HG03066 (cell line): ENCODE measurements around the gene PLCG2.
"Not testable (repeated sequence)": the region's sequence is repeated elsewhere in the genome, so short reads cannot be mapped to it uniquely, and the experiment has no call there.

Source experiments
- ATAC-seq: cut with Tn5 transposase; IDR thresholded peaks from one replicate; pipeline ENCODE4 v1.9.1; 2021; ENCODE audit warnings: low read depth; ENCODE audit not compliant: unreplicated experiment

The PLCG2 gene

DNA sequence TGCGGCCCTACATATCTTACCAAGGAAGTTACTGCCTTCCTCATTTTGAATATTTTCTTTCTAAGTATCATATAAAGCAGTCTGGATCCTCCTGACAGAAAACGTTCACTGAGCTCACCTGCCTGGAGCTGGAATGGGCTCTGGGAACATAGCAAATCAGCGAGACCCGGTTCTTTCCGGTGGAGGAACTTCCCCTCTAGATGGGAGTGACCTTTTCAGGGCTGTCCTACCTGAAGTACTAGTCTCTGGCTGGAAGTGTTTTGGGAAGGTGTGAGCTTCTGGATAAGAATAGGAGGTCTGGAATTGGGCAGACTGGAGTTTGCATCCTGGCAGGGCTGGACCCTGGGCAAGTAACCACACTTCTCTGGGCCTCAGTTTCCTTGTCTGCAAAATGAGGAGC lies 152.8 kb downstream of the PLCG2 start:
- ATAC-seq: no peak

DNA sequence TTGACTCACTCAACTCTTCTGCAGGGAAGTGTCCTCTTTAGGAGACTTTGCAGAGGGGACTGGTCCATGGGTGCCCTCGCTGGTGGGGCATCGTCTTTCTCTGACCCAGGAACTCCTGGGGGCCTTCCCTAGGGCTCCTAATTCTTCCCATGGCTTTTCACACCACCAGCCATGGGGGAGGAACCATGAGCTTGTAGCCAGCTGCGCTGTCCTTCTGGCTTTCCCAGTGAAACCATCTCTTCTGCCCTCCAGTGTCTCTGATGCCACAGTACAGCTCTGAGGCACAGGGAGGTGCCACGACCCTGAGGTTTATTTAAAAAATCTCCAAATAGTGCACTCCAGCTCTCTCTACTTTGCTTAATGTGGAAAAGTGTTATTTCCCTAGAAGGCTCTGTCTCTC lies 153.6 kb downstream of the PLCG2 start:
- no peak for ATAC-seq

DNA sequence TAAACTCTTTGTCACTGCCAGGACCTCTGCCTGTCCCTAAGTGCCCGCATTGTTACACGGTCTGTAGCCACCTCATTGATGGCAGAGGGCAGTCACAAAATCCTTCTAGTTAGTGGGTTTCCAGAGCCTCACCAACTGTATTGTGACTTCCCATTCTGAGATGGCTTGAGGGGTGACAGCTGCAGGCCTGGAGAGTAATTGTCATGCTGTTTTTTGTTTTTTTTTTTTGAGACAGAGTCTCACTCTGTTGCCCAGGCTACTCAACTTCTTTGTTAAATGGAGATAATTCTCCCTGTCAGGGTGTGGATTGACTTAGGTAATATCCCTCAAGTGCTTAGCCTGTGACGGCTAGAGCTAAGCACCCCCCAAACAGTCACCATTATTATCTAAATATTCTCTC lies 154.3 kb downstream of the PLCG2 start:
- ATAC-seq: no peak

DNA sequence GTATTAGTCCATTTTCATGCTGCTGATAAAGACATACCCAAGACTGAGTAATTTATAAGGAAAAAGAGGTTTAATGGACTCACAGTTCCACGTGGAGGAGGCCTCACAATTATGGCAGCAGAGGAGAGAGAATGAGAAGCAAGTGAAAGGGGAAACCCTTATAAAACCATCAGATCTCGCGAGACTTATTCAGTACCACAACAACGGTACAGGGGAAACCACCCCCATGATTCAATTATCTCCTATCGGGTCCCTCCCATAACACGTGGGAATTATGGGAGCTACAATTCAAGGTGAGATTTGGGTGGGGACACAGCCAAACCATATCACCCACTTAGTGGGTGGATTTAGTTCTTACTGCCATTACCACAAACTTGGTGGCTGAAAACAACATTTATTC lies 155.6 kb downstream of the PLCG2 start:
- not testable (repeated sequence) for ATAC-seq

DNA sequence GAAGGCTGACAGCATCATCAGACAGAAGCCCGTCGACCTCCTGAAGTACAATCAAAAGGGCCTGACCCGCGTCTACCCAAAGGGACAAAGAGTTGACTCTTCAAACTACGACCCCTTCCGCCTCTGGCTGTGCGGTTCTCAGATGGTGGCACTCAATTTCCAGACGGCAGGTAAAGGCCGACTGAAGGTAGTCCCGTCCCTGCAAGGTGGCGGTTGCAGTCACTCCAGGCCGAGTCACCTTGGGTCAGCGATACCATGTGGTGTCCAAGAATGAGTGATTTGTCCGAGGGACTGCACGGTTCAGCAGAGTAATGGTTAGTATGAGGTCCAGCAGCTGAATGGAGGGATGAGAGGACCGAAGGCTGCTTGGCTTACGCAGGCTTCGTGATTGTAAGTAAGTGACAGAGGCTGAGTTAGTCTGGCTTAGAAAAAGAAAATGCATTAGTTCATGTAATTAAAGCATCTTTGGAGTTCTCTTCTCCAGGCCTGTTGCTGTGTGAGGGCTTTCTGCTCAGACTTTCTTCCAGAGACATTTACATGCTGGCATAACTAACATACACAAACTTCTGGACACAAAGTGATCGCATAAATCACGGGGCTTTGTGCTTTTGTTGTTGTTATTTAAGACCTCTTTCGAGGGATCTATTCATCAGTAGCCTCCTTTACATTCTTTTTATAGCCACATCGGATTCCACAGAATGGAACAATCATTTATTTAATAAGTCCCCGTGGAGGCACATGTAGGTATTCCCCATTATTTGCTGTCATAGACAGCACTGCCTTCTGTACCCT lies 157.3 kb downstream of the PLCG2 start:
- ATAC-seq: no peak

DNA sequence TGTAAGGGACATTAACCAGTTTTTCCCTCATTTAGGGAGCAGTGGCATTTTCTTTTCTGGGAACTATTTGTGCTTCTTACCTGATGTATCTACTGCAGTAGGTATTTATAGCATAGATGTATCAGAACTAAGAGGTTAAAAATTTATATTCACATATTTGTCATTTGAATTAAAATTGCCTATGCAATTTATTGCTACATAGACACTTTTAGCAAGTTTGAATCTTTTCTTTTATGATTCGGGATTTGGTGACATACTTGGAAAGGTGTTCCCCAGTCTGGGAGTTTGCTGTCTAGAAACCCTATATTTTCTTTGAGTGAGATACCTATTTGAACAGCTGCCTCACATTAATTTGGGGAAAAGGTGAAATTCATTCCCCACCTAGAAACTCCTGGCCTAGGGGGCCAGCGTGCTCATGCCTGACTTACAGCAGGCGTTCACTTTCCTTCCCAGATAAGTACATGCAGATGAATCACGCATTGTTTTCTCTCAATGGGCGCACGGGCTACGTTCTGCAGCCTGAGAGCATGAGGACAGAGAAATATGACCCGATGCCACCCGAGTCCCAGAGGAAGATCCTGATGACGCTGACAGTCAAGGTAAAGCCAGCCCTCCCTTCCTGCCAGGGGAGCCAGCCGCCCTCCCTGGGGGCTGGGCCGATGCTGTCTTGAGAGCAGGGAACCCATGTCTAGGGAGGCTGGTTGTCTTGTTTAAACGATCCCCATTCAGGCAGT lies 158.4 kb downstream of the PLCG2 start:
- ATAC-seq: no peak

DNA sequence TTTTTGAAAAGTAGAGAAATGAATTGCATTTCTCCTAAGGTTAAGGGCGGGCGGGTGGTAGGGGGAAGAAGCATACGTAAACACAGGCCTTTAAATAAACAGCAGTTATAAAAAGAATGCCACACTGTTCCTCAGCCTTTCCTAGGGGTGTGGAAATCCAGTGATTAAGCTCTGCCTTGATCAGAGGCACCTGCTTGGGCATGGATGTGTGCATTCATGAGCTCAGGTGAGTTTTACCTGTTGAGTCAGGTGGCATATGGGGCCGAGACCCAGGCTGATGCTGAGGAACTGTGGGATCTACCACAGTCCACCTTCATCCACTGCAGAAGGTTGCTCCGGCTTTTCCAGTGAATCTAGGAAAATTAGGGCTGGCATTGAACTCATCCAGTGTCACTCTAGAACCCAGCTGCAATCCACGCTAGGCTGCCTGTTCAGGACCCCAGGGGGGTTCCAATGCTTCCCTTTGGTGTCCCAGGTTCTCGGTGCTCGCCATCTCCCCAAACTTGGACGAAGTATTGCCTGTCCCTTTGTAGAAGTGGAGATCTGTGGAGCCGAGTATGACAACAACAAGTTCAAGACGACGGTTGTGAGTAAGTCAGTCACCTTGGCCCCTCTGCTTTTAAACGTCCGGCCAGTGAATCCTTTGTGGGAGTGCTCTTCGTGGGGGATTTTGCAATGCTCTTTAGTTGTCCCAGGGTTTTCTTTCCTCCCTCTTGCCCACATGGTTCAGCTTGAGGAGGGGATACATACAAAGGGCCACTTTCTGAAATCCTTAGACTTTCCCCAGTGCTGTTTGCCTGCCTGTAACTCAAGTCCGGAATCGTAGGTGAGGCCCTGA lies 159.5 kb downstream of the PLCG2 start:
- no peak for ATAC-seq

DNA sequence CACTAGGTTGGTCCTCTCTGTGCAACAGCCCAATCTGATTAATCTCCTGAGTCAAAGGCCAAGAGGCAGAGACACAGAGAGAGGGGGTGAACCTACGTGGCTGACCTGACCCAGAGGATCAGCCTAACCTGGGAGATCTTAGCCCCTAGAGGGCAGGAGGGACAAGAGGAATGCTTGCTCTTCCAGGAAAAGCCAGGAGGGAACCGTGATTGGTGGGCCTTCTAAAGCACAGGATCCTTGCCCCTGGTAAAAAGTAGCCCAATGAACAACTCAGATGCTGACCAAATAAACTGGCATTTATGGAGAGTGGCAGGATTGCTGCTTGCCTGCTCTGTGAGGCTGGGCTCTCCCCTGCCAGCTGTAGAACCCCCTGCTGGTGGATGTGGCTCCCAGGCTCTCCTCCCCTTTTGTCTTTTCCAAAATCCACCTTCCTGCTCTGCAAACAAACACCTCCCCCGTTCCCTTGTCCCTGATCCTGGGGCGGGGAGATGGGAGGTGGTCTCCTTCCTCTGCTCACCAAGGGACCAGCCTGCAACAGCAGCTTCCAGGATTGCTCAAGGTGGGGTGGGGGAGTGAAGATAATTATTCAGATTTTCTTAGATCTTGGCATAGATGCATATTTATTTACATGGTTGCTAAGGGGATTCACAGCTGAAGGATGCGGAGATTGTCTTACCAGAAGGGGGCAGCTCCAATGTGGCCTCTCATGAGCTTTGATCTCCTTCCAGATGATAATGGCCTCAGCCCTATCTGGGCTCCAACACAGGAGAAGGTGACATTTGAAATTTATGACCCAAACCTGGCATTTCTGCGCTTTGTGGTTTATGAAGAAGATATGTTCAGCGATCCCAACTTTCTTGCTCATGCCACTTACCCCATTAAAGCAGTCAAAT lies 160.3 kb downstream of the PLCG2 start:
- no peak for ATAC-seq

DNA sequence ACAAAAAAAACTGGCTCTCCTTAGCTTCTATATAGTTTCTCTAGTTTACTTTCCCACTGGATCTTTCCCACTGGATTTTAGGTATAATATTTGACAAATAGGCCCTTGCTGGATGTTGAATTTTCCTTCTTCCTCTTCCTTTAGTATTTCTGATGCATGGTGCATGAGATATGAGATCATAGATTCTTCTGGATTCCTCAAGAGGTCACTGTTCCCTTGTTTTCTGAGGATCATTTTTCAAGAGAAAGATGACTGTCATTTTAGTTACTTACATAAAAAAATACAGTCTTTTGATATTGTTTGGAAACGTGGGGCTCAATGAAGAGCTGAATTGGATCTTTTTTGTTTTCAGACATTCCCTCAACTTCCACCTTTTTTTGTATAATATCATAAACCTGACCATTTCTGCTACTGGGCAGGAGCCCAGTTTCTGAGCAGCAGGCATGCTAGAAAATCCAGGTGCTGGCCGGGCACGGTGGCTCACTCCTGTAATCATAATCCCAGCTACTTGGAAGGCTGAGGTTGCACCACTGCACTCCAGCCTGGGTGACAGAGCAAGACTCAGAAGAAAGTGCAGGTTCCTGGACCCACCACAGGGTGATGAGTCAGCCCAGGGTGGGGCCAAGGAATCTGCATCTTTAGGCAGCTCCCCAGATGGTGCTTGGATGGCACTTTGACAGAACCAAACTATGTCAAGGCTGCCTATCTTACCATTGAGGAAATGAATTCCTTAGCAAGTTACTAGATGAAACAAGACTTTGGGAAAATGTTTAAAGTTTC lies 161.9 kb downstream of the PLCG2 start:
- no peak for ATAC-seq

DNA sequence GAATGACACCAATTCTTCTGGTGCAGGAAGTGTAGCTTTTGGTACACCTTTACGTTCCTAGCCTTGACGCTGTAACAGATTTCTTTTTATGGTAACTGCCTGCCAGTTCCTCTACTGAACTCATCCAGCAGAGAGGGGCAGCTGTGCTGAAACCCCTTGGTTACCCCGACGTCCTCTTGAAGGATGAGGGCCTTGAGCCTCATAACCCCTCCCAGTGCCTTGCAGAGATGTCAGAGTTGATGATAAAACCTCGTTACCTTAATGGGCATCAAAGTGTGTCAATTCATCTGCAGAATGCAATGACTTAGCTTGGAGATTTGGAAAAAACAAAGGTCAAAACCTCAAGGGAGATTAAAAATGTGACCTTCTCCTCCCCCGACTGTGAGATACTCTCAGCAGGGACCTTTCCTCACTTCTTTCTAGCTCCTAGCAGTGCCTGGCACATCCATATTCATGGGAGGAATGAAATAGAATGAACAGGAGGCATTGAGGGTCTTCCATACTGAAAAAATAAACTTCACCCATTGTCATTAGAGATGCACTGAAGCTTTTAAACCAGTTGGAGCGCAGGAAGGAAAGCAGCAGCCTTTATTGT lies 163.0 kb downstream of the PLCG2 start:
- ATAC-seq: no peak

DNA sequence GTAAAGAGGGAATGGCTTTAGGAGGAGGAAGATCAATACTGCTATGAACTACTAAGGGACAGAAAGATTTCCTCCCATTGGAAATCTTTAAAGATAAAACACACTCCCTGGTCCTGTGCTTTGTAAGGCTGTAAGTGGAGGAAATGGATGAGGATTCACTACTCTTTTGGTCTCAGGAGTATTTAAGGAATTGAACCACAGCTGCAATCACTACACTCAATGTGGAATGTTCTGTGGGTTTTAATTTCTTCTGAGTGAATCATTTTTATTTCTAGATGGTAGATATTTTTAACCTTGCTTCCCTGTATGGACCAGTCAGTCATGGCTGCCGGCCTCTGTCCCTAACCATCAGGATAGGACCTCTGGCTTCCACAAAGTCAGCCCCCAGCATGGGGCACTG lies 166.6 kb downstream of the PLCG2 start:
- ATAC-seq: no peak

DNA sequence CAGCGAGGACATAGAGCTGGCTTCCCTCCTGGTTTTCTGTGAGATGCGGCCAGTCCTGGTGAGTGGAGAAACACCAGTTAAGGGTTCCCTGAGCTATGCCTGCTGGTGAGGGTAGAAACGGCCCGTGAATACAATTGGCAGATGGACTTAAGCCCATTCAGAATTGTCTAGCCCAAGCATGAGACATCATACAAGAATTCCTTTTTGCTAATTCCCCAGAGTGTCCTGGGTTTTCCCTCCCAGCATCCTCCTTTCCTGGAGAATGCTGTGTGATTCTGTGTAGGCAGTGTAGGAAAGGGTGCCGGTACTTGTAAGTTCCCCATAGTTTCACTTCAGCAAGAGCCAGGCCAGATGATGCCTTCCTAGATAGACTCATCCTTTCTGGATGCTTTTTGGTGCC lies 167.1 kb downstream of the PLCG2 start:
- no peak for ATAC-seq

DNA sequence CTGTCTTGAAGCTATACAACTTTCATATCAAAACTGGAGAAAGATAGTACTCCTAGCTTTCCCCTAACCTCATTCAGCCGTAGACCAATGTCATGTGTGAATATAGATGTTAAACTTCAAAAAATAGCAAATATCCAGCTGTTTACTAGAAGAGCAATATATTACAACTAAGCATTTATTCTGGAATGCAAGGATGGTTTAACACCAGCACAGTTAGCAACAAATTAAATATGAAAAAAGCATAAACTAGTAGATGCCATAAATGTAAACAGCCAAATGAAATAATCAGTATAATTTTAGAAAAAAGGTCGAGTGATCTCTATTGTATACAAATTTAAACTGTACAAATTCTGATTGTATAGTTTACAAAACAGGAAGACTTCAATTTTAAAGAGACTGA lies 172.5 kb downstream of the PLCG2 start:
- ATAC-seq: no peak

DNA sequence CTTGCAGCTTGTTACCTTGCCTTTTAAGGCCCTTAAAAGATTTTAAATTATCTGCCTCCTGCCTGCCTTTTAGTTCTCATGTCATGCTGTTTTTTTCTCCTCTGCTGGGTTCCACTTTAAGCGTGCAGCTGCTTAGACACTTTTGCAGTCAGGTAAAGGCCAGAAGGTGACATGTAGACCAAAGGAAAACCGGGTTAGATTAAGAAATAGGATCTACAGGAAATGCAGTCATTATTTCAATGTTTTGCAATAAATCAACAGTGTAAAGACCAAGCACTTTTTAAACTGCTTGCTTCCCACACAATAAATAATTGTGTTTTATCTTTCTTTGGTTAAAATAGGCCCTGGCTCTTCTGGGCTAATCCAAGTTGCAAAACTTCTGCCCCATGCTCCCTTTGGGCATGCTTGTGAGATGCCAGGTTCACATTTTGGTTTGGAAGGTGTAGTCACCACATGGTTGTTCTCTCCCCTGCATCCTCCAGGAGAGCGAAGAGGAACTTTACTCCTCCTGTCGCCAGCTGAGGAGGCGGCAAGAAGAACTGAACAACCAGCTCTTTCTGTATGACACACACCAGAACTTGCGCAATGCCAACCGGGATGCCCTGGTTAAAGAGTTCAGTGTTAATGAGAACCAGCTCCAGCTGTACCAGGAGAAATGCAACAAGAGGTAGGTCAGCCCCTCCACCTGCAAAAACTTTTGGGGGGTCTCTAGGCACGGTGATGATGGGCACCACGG lies 177.3 kb downstream of the PLCG2 start:
- ATAC-seq: no peak

DNA sequence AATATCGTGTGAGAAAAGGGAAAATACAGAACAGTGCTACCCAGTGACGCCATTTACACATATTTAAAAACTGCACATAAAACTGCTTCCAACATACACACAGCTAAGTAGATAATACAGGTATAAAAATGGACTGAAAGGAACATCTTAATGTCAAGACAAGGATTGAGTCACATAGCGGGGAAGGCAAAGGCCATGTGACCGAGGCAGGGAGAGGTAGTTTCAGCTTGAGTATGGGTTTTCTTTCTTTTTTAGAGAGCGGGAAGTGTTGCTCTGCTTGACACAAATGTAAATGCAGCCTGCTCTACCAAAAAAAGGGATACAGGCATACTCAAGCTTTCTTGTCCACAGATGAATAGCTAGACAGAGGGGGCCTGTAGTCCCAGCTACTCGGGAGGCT lies 185.7 kb downstream of the PLCG2 start:
- no peak for ATAC-seq

DNA sequence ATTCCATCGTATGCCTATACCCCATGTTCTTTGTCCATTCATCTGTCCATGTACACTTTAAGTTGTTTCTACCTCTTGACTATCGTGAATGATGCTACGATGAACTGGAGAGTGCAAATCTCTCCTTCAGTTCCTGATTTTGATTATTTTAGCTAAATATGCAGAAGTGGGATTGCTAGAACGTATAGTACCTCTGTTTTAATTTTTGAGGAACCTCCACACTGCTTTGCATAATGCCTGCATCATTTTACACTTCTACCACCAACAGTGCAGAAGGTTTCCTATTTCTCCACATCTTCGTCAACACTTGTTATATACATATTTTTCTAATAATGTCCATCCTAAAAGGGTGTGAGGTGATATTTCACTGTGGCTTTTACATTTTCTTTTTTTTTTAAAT lies 188.3 kb downstream of the PLCG2 start:
- ATAC-seq: no peak

DNA sequence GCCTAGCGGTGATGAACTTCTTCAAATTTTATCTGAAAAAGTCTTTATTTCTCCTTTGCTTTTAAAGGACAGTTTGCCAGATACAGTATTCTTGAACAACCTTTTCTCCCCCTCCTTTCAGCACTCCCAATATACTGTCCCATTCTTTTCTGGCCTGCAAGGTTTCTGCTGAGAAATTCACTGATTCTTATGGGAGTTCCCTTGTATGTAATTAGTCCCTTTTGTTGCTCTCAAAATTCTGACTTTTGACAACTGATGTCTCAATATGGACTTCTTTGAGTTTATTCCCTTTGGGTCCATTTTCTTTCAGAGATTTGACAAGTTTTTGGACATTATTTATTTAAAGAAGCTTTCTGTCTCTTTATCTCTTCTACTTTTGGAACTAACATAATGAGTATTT lies 192.8 kb downstream of the PLCG2 start:
- no peak for ATAC-seq

DNA sequence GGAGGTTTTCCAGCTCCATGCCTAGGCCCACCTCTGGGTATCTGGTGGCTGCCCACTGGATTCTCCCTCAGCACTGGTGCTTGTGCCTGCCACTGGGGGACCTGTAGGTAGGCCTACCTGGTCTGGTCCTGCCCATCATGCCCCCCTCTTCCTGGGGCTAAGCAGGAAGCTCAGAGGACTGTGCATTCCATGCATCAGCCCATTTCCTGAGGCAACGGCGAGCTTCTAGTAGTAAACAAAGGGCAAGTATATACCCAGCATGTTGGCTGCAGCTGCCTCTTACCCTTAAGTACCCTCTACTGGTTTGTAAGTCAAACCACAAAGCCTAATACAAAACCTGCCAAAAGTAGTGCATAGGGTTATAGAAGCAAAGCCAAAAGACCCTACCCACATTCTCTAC lies 194.6 kb downstream of the PLCG2 start:
- no peak for ATAC-seq

DNA sequence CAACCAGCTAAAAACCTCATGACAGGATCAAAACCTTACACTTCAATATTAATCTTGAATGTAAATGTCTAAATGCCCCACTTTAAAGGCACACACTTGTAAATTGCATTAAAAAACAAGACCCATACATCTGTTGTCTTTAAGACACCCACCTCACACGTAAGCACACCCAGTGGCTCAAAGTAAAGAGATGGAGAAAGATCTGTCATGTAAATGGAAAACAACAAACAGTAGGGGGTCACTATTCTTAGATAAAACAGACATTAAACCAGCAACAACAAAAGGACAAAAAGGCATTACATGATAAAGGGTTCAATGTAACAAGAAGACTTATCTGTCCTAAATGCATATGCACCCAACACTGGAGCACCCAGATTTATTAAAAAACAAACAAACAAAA lies 196.5 kb downstream of the PLCG2 start:
- no peak for ATAC-seq
